Vagina (tissue), 2 donors: Measurements from ENCODE around the gene NAA80.

Experiments used
- POLR2A ChIP-seq, 2 donors: fragments of 450-650 bp; IDR thresholded peaks; one replicate each; pipeline ENCODE4 v1.6.1; 2017; ENCODE audit warnings: antibody characterized with exemption in 2 of 2, mild to moderate bottlenecking in 2 of 2, moderate library complexity in 2 of 2
- POLR2AphosphoS5 ChIP-seq, 2 donors: sonication (generic); formaldehyde crosslinking; IDR thresholded peaks; one replicate each; pipeline ENCODE4 v1.9.0; 2017; ENCODE audit warnings: antibody characterized with exemption in 2 of 2, mild to moderate bottlenecking in 2 of 2, low read depth in 1 of 2; ENCODE audit not compliant: insufficient read depth in 1 of 2
- TF ChIP-seq, protein P1 (sequence below), 3 experiments: fragments of 450-650 bp in 2 of 3; fragments of 200-600 bp in 1 of 3; sonication (generic) in 1 of 3; IDR thresholded peaks; one replicate each; pipeline ENCODE4 v1.5.1; 2017 to 2019; ENCODE audit warnings: antibody characterized with exemption in 3 of 3, mild to moderate bottlenecking in 2 of 3, moderate library complexity in 2 of 3

DNA sequence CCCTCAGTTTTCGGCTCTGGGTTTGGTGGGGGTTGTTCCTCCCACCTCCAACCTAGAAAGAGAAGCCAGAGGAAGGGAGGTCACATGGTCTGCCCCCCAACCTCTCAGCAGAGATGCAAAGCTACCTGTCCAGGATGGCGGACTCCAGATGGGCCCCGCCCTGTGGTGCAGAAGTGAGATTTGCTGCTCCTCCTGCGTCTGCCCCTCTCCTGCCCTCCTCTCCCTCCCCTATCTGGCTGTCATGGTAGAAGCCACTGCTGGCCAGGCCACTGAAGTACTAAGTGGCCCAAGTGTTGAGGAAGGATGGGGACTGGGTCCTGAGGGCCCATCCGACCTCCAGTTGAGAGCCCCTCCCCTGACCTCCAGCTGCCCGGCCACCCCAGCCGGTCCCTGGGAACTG lies 32.4 kb downstream of the NAA80 start:
- TF ChIP-seq POLR2A (IDR thresholded peaks at IDR 0.05) (no peak), POLR2AphosphoS5 (IDR thresholded peaks at IDR 0.05; ENCODE audit: insufficient read depth in 1 of 2, low read depth in 1 of 2) (no peak)
- TF ChIP-seq, protein P1, sequence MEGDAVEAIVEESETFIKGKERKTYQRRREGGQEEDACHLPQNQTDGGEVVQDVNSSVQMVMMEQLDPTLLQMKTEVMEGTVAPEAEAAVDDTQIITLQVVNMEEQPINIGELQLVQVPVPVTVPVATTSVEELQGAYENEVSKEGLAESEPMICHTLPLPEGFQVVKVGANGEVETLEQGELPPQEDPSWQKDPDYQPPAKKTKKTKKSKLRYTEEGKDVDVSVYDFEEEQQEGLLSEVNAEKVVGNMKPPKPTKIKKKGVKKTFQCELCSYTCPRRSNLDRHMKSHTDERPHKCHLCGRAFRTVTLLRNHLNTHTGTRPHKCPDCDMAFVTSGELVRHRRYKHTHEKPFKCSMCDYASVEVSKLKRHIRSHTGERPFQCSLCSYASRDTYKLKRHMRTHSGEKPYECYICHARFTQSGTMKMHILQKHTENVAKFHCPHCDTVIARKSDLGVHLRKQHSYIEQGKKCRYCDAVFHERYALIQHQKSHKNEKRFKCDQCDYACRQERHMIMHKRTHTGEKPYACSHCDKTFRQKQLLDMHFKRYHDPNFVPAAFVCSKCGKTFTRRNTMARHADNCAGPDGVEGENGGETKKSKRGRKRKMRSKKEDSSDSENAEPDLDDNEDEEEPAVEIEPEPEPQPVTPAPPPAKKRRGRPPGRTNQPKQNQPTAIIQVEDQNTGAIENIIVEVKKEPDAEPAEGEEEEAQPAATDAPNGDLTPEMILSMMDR (IDR thresholded peaks at IDR 0.05): no peak
